ENCODE measurements around the gene SUSD1.
A peak's percentile ranks its signal among the peaks of the same experiment; 100 is the strongest.
"Not testable (repeated sequence)": the region's sequence is repeated elsewhere in the genome, so short reads cannot be mapped to it uniquely, and the experiment has no call there.

The SUSD1 gene

DNA sequence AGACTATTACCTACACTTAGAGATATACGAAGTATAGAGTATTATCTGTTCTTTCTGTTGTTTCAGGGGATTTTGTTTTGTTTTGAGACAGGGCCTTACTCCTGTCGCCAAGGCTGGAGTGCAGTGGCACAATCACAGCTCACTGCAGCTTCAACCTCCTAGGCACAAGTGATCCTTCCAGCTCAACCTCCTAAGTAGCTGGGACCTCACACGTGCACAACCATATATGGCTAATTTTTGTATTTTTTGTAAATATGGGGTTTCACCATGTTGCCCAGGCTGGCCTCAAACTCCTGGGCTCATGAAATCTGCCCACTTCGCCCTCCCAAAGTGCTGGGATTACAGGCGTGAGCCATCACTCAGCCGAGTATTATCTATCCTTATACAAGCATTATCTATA, 45.9 kb downstream of the SUSD1 start:
- DNase-seq (ENCODE audit: low spot score), result no peak

DNA sequence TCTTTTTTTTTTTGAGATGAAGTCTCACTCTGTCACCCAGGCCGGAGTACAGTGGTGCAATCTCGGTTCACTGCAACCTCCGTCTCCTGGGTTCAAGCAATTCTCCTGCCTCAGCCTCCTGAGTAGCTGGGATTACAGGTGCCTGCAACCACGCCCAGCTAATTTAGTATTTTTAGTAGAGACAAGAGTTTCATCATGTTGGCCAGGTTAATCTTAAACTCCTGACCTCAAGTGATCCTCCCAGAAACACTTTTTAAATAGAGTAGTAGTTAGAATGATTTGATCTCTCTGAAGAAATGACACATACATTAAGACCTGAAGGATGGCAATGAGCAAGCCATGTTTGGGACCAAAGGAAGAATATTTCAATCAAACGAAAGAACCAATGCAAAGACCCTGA, 46.7 kb downstream of the SUSD1 start:
- not testable (repeated sequence) for DNase-seq (ENCODE audit: low spot score)

DNA sequence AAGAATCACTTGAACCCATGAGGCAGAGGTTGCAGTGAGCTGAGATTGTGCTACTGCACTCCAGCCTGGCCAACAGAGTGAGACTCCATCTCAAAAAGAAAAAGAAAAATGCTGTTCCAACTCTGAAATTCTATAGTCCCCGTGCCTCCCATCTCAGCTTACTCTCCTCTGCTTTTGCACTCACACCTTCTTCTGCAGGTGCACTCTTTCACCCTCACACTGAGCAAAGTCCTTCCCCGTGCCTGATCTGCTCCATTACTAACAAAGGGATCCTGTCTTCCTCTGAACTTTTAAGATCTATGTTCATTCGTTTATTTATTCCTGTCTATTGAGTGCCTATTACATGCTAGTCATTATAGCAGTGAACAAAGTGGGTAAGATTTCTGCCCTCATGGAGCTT, 47.8 kb downstream of the SUSD1 start:
- no peak for DNase-seq (ENCODE audit: low spot score)

DNA sequence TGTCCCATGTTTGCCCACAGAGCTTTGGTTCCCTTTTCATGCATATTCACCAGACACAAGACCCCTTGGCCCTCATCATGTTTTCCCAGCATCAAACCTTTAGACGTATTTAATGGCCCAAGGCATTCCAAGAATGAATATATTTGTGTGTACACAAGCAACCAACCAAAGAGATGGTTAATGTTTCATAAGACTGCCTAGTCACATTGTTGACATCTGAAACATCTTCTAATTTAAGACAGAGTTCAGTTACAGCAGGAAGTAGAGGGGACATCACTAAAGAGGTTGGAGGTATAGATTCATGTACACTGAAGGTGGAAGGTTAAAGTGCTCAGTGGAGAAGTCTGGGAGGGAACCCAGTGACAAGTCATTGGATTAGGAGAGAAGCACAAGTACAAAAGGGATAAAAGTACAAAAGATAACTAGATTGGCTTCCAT, 49.1 kb downstream of the SUSD1 start:
- DNase-seq (ENCODE audit: low spot score), result no peak

DNA sequence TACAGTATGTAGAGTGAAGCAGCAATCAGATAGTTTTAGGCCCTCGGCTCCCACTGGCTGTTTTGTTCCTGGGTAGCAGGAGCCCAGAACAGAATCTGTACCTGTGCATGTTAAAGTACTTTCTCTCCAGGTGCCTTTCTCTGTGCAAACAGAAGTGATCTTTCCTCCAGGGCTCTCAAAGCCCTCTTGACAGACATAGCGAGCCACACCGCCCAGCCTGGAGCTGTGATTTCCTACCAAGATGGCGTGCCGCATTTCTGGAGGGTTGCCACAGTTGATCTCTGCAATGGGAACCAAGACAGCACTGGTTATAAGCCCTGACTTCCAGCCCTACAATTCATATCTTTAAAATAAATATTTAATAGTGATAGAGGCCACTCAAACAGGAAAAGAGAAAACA, 50.9 kb downstream of the SUSD1 start:
- no peak for DNase-seq (ENCODE audit: low spot score)

DNA sequence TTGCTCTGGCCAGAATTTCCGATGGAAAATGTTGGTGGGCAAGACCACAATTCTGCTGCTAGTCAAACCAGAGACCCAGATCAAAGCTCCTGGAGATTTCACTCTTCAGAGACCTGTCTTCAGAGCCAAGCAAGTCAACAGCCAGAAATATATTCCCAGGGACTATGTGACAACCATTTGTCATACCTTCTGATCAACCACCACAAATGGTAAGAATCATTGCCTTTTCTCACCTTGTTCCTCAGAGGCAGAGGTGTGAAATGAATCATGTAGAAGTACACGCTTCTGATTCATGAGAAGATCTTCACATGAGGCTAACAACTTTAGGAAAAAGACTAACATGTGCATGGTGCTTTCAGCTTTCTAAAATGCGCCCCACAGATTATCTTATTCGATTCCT, 53.5 kb downstream of the SUSD1 start:
- no peak for DNase-seq (ENCODE audit: low spot score)

DNA sequence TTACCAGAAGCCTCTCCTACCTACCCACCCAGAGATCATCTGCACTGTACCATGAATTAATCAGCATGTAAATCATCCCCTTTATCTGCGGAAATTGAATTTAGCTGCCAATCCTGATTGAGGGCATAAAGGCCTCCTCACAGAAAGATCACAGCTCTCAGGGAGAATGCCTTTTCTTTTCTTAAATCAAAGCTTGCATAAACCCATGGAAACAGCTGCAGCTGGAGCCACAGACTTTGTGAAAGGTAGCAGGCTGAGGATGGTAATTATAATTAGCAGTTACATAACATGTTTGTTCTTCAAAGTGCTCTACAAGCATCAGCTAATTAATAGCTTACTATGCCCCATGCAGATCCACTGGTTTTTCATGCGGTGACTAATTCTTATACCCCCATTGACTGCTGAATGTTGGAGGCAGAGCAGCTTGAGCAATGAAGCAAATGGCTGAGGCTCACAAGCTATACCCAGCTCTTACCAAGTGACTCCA, 54.6 kb downstream of the SUSD1 start:
- no peak for DNase-seq (ENCODE audit: low spot score)

DNA sequence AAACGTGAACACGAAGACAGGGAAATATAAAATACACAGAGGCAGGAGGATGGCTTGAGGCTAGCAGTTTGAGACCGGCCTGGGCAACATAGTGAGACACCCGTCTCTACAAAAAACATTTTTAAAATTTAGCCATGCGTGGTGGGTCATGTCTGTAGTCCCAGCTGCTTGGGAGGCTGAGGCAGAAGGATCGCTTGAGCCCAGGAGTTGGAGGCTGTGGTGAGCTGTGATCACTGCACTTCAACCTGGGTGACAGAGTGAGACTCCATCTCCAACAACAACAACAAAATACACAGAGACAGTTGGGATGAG, 55.1 kb downstream of the SUSD1 start:
- DNase-seq (ENCODE audit: low spot score), result no peak

DNA sequence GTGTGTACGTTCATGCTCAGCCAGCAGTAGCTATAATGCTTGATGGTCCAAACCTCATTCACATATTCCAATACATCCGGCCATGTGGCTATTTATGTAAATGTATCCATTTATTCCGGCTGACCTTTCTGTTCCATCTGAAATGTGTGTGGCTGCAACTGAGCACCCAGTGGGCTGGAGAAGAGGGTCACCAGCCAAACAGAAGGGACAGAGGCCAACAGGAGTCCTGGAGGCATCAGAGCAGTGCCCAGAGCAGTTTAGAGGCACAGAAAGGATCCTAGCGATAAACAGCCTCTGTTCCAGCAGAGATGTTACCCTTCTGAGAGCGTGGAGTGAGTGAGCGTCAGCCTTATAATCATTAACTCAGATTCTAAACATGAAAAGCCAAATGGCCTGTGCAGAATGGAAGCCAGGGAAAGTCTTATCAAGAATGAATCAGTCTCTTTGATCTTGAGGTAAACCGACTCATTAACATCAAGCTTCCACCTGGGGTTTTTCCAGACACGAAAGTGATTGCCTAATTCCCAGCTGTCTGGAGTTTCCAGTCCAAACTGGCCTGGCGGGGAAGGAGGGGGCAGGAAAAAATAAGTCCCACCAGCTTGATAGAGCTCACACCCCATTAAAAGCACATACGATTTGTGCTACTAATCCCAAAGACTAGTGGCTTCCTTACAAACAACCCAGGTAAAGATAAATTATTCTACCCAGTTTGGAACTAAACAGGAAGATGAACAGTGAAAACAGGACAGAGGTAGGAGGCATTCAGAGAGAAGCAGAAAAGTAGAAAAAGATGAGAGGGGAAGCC, 55.7 kb downstream of the SUSD1 start:
- DNase-seq (ENCODE audit: low spot score), result no peak

DNA sequence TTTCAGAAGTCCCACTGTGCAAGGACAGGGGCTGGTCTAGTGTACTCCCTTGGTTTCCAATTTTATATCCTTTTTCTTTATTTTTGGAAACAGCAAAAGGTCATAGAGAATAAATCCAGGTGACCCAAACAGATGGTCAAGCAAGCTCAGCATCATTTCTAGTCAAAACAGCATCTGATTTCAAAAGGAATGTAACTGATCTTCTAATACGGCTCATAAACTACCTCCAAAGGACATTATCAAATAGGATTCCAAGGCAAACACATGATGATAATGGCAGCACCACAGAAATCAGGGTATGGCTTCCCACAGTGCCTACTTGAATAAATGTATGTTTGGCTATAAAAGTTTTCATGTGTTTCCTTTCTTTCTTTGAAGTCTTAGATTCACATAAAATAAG, 57.1 kb downstream of the SUSD1 start:
- no peak for DNase-seq (ENCODE audit: low spot score)

DNA sequence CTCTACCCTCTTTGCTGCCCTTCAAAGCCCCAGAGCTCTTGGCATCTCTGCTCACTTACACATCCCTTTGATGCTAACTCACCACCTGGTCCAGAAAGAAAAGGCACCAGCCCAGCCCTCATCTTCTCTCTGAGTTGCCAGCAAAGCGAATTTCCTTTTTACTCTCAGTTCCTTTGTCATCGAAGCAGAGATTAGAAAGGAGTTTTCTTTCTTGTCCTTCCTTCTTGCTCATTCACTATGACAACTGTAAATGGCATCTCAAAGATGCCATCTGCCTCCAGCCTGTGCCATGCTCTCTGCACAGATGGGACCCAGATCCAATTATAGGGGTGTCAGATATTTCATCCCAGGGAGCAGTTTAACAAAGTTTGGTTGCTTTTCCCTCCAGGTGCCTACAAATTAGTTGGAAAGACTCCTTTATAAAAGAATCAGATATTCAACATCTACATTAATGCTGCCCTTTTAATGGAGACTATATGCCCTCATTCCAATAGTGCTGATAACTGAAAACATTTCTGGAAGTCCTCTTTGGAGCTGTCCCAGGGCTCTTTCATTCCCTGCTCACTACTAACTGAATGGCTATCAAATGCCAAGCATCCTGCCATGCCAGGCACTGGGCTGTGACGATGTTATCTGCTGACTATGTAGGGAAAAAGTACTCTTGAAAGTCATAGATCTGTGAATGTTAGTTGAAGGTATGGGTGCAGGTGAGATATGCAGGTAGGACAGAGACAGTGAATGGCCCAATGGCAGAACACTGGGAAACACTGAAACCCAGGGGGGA, 58.9 kb downstream of the SUSD1 start:
- DNase-seq (ENCODE audit: low spot score), result no peak

DNA sequence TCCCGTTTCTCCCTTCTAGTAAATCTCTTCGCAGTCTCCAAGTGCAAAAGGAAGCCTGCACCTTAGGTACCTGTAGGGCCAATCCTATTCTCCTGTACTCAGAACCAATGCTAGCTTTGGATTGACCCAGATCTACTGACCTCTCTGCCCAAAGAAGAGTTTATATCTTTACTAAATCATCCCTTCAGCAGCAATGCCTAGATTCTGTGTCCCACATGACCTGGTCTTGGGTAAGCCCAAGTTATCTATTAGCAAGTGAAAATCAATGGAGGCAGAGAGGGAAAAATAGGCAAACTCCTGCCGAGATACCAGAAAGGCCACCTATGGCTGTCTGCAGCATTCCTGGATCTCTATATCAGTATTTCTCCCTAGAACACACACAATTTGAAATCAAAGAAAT, 60.0 kb downstream of the SUSD1 start:
- no peak for DNase-seq (ENCODE audit: low spot score)

DNA sequence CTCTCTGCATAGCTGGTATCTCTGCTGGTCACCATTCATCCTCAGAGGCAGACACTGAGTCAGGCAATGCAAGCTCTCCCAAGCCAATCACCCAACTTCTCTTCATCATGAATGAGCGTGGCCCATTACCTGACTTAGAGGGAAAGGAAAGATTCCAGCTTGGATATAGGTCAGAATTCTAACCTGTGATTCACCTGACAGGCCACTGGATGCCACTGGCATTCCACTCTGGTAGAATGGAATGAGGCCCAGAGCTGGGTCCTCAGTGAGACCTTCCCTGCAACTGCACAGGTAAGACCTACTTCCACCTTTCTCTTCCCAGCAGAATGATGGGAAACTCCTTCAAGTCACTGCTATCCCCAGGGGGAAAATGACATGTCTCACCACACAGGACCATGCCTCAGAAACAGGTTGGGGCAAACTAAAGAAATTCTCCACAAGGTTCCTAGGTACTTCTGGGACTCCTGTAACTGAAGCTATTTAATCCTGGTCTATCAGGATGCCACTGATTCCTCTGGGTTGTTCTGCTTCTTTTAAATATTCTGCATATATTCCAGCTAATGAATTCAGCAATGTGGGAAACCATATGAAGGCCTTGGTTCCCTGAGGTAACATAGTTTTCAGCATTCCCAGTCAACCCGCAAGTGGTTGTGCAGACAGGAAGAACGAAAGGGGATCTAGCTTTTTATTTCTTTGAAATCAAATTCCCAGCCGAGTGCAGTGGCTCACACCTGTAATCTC, 62.0 kb downstream of the SUSD1 start:
- DNase-seq (ENCODE audit: low spot score), result peak; percentile 34

DNA sequence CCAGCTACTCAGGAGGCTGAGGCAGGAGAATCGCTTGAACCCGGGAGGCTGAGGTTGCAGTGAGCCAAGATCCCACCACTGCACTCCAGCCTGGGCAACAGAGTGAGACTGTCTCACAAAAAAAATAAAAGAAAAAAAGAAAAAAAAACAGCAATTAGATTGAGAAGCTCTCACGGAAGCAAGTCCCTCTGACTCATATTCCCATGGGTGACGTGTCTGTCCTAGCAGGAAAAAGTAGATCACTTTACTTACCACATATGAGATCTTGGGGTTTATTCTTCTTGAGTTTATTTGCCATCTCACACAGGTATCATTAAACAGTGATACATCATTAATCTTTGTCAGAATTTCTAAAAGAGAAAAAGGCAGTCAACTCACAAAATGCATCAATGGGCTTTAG, 62.6 kb downstream of the SUSD1 start:
- peak; percentile 82 for DNase-seq (ENCODE audit: low spot score)

DNA sequence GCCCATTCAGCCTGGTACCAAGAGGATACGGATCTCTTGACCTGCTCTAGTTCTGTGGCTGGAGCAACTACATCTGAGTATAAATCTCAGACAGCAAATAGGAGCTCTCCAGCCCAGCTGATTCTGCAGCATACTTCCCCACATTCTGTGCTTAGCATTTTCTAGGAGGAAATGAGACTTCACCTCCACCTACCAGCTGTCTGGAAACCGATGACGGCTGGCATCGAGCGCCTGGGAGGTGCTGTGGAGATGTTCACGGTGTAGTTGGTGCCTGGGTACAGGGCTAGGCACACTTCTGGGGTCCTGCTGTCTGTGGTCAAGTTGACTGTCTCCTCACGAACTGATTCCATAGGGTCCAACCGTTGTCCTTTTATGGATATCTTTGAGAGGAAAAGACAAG, 63.6 kb downstream of the SUSD1 start:
- no peak for DNase-seq (ENCODE audit: low spot score)

DNA sequence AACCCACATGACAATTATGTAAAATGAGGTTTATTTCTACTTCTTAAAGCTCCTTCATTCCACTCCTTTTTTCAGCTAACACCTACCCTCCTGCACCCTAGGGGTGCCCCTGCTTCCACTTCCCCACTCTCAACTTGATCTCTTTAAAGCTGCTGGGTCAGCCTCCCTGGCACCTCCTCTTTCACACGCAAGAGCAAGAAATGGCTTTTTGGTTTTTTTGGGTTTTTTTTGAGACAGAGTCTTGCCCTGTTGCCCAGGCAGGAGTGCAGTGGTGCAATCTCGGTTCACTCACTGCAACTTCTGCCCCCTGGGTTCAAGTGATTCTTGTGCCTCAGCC, 64.4 kb downstream of the SUSD1 start:
- DNase-seq (ENCODE audit: low spot score), result no peak

DNA sequence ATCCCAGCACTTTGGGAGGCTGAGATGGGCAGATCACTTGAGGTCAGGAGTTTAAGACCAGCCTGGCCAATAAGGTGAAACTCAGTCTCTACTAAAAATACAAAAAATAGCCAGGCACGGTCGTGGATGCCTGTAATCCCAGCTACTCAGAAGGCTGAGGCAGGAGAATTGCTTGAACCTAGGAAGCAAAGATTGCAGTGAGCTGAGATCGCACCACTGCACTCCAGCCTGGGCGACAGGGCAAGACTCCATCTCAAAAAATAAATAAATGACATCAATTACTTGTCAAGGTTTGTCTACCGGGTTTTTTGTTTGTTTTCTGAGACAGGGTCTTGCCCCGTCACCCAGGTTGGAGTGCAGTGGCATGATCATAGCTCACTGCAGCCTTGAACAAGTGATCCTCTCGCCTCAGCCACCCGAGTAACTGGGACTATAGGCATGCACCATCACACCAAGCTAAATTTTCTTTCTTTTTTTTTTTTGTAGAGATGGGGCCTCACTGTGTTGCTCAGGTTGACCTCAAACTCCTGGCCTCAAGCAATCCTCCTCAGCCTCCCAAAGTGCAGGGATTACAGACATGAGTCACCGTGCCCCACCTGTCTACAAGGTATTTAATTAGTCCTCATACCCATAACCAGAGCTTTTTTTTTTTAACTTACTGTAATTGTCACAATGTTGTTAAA, 64.9 kb downstream of the SUSD1 start:
- no peak for DNase-seq (ENCODE audit: low spot score)

DNA sequence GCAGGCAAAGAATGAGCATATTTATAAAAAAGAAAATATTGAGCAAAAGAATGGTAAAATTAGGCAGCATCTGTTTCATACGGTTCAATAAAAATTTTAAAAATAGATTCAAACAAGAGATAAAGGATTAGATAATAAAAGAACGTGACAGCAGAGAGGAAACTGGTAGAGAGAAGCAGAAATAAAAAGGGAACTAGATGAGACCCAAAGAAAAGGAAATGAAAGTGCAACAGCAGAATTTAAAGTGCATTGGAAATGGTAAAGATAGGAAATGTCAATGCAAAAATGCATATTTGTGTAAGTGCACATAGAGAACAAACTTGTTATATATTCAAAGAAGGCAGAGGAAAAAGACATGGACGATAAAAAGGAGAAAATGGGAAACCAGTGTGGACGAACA, 70.2 kb downstream of the SUSD1 start:
- DNase-seq (ENCODE audit: low spot score), result no peak

DNA sequence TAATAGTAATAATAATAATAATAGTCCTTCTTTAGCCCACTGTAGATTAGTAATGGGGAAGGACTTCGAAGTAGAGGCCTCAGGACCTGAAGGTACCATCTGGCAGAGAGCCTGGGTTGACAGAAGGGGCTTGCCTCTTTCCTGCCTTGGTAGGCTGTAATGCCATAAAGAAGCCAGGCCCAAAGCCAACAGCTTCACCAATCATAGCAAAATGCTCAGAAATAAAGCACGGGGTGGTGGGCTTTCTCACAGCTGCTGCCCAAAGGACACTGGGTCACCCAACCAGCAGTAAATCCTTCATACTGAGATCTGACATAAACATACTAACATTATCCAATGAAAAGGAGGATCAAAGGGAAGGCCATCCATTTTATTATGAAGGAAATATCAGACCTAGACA, 70.7 kb downstream of the SUSD1 start:
- no peak for DNase-seq (ENCODE audit: low spot score)

DNA sequence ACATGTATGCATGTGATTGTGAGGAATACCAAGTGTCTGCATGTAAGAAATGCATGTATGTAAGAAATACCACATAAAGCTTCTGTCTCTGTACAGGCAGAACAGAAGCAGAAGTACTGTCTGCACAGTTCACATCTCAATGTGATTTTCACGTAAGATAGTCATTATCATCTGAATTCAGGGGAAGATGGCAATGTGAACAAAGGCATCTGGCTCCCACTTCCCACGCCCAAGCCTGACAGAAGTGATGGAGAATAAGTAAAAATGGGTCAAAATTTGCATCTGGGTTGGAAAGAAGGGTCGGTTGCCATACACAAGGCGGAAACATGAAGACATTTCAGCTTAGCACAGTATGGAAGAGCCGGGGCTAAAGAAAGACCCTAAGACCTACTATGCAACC, 71.7 kb downstream of the SUSD1 start:
- no peak for DNase-seq (ENCODE audit: low spot score)

DNA sequence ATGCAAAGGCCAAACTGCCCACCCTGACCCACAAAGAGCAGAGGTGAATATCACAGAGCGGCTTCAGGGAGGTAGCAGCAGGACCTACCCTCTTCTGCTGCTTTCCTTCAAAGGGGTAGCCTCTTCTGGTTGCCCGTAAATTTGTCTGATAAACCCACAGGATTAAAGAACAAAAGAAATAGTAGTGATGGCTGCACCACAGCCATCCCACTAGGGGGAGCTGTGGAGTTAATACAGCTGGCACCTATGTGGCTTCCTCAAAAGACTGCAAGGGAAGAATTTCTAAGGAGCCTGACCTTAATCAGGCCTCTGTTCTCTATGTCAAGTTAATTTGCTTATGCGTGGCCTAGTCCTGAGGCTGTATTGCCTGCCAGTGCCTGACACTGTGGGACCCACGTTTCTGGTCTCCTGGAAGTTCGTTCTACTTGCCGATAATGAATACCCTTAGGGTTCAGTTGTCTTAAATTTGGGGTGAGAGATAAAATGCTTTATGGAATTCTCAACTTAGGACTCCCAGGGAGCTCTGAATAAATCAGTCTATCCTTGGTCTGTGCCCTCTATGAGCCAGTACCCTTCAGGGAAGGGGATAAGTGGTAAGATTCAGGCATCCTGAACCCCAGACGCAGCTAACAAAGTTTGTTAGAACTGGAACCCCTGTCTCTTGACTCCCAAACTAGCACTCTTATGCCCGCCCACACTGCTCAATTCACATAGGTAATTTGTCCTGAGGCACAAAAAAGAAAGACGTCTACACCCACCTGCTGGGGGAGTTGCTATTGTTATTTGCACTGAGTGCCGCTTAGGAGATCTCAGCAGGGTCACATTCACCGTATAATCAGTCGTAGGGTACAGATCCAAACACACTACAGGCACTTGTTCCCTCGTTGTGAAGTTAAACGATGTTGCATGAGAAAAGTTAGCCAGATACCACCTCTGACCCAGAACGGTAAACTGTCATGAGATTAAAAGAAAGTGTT, 77.1 kb downstream of the SUSD1 start:
- peak; percentile 85 for DNase-seq (ENCODE audit: low spot score)

Data from AG20443 (cell line).